HG03342 (cell line): ENCODE data around the gene RFC3.
"Not testable (repeated sequence)": the region's sequence is repeated elsewhere in the genome, so short reads cannot be mapped to it uniquely, and the experiment has no call there.

Experiments
- ATAC-seq: cut with Tn5 transposase; IDR thresholded peaks from one replicate; pipeline ENCODE4 v1.9.1; 2021; ENCODE audit warnings: mild to moderate bottlenecking, moderate library complexity; ENCODE audit not compliant: unreplicated experiment

Gene RFC3

GRCh38 chr13:33806470-33807248 lies 11.3 kb upstream of the RFC3 start:
- no peak for ATAC-seq

GRCh38 chr13:33812829-33813228 lies 5.1 kb upstream of the RFC3 start:
- not testable (repeated sequence) for ATAC-seq

GRCh38 chr13:33815011-33815550 lies 2.9 kb upstream of the RFC3 start:
- no peak for ATAC-seq

DNA sequence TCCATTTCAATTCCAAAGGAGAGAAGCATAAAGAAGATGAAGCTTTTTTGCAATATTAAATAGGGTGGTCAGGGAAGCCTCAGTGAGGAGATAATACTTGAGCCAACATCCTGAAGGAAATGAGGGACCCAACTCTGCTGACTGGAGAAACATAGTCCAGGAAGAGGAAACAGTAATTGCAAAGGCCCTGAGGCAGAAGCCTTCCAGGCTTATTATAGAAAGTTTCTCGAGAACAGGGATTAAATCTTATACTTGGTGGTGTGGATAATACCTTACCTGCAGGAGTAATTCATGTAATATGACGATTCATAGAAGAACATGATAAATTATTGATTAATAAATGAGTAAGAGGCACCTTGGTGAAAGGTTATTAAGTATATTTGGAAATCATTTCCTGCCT lies 1.0 kb upstream of the RFC3 start:
- no peak for ATAC-seq

DNA sequence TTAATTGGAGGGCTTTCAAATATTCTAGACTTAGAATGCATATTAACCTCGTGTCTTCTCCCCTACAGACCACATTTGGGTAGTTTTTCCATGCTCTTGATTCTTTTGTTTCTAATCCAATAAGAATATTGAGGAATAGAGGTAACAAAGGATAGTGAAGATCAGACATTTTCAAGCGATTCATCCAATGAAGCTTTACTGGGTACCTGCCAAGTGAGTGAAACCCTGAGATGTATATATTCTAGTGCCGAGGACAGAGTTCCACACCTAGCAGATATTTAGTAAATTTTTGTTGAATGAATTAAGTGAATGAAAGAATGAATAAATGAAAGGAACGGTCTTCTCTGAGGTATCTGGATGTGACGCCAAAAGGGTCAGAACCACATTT lies 442 bp upstream of the RFC3 start:
- ATAC-seq, result no peak

- ATAC-seq, result no peak
Measured at GRCh38 chr13:33825083-33825482, 7.1 kb downstream of the RFC3 start.

- no peak for ATAC-seq
Measured at GRCh38 chr13:33827139-33827538, 9.2 kb downstream of the RFC3 start.

GRCh38 chr13:33828431-33829129 lies 10.6 kb downstream of the RFC3 start:
- ATAC-seq, result no peak

DNA sequence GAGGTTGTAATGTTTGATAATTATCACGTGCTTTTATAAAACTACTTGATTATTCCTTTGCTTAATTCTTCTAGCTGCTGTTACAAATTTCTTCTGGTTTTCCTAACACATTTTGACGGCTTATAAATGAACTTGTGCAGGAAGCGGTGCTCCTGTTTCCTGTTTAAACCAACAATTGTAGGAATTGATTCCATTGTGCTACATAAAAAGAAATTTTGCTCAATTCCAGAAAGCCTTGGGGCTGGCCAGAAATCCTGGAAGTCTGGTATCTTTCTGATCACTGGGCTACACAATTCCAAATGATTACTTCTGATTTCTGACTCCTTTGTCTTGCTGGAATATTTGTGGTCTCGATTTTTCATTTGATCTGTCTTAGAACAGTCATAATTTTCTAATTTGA lies 14.9 kb downstream of the RFC3 start:
- no peak for ATAC-seq

DNA sequence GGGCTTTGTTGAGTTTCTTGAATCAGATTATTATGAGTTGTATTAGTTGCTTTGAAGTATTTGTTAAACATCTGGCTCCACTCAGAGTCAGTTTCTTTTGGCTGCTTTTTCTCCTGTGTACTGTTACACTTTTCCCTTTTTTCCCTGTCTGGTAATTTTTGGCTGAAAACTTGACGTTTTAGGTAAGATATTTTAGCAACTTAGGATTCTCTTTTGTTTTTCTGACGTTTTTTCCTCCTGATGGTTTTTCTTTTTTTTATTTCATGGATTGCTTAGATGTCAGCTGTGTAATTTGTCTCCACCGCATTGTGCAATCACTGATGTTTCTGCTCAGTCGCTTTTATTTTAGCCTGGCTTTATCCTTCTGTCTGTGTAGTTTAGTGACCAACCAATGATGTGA lies 20.7 kb downstream of the RFC3 start:
- no peak for ATAC-seq

DNA sequence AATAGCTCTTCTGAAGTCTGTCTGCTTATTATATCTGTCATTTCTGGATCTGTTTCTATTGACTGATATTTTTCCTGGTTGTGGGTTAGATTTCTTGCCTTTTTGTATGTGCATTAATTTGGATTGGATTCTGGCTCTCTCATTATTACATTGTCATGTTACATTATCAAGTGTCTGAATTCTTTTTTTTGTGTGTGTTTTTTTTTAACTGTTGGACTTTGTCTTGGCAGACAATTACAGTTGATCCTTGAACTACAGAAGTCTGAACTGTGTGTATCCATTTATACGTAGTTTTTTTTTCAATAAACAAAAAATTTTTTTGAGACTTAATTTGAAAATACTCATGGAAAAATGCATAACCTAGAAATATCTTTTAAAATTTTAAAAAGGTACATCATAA lies 22.5 kb downstream of the RFC3 start:
- no peak for ATAC-seq

GRCh38 chr13:33842207-33842606 lies 24.3 kb downstream of the RFC3 start:
- no peak for ATAC-seq

DNA sequence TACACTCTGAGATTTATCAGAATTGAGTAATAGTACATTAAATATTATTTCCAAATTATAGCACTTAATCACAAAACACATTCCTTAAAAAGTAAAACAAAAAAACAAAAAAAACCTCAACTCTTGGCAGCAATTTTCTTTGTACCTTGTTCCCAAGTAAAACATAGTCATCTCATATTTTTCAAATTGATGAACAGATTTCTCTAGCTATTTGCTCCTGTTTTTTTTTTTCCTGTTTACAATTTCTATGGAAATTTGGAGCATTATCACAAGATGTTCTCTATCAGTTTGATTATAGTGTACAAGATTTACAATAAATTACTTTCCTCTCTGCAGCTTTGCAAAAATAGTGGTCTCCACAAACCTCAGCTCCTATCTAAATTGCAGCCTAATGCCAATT lies 25.0 kb downstream of the RFC3 start:
- ATAC-seq, result no peak

GRCh38 chr13:33845572-33846302 lies 27.8 kb downstream of the RFC3 start:
- ATAC-seq, result no peak

GRCh38 chr13:33846303-33847062 lies 28.5 kb downstream of the RFC3 start:
- ATAC-seq, result peak; percentile 61

GRCh38 chr13:33849211-33849610 lies 31.3 kb downstream of the RFC3 start:
- ATAC-seq, result no peak

GRCh38 chr13:33855371-33855895 lies 37.5 kb downstream of the RFC3 start:
- ATAC-seq, result no peak

DNA sequence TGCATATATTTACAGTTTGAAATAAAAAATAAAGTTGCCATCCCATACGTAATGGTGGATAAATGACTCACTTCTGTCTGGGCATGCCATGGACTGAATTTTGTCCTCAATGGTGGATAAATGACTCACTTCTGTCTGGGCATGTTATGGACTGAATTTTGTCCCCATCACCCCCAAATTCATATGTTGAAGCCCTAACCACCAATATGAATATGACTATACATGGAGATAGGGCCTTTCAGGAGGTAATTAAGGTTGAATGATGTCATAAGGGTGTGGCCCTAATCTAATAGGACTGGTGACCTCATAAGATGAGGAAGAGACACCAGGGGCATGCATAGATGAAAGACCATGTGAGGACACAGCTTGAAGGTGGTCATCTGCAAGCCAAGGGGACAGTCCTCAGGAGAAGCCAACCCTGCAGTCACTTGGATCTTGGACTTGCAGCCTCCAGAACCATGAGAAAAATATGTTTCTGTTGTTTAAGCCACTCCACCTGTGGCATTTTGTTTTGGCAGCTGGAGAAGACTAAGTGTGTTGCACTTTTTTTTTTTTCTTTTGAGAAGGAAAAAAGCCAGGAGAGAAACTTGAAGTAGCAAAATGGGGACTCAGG lies 41.8 kb downstream of the RFC3 start:
- ATAC-seq, result no peak

- no peak for ATAC-seq
Measured at GRCh38 chr13:33860526-33860925, 42.6 kb downstream of the RFC3 start.

GRCh38 chr13:33862016-33862415 lies 44.1 kb downstream of the RFC3 start:
- no peak for ATAC-seq
